ENCODE data around the gene CRACR2B.

Gene CRACR2B

DNA sequence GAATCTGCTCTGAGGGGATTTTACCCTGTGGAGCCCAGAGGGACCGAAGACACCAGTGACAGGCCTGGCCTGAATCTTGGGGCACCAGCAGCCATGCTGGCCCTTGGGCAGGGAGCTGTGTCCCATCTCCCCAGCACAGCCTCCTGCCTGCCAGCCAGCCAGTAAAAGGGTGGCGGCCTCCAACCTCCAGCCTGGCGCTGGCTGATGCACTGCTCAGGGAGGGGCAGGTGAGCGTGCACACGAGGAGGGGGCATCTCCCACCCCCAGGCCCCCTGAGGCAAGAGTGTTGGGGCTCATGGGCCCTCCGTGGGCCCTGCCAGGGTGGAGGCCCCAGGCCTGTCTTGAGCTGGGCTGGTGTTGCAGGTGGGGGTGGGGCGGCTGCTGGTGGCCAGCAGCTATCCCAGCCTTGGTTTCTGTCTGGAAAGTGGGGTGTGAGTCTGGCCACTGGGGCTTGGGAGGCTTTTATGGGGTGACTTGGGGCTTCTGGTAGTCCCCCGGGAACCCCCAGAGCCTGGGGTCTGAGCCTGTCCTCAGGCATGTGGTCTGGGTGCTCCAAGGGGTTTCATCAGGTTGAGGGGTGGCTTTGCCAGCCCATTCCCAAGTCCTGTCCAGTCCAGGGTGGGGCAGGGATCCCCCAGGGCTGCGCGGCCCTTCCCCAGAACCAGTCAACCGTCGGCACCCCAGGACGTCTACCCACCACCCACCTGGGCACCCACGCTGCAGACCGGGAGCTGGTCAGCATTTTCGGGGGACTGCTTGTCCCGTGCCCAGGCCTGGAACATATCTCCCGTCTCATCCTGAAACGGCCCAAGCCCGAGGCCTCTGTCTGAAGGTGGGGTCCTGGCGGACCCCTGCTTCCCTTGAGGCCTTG lies 32.8 kb downstream of the CRACR2B start:
- in situ Hi-C loops (cut with MboI; ENCODE audit: low pct_unique_long_range_greater_than_20kb, low sequenced_read_pairs, unreplicated experiment), result no loop called here
- TF ChIP-seq, protein P1, sequence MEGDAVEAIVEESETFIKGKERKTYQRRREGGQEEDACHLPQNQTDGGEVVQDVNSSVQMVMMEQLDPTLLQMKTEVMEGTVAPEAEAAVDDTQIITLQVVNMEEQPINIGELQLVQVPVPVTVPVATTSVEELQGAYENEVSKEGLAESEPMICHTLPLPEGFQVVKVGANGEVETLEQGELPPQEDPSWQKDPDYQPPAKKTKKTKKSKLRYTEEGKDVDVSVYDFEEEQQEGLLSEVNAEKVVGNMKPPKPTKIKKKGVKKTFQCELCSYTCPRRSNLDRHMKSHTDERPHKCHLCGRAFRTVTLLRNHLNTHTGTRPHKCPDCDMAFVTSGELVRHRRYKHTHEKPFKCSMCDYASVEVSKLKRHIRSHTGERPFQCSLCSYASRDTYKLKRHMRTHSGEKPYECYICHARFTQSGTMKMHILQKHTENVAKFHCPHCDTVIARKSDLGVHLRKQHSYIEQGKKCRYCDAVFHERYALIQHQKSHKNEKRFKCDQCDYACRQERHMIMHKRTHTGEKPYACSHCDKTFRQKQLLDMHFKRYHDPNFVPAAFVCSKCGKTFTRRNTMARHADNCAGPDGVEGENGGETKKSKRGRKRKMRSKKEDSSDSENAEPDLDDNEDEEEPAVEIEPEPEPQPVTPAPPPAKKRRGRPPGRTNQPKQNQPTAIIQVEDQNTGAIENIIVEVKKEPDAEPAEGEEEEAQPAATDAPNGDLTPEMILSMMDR (IDR thresholded peaks at IDR 0.05; ENCODE audit: extremely low read depth, insufficient read depth, missing control alignments), result no peak
- no peak for DNase-seq (ENCODE audit: low spot score)

GRCh38 chr11:861105-861479 lies 33.4 kb downstream of the CRACR2B start:
- in situ Hi-C loops (cut with MboI; ENCODE audit: low pct_unique_long_range_greater_than_20kb, low sequenced_read_pairs, unreplicated experiment), result no loop called here
- no peak for DNase-seq (ENCODE audit: low spot score)
- TF ChIP-seq, protein P1 (IDR thresholded peaks at IDR 0.05; ENCODE audit: extremely low read depth, insufficient read depth, missing control alignments), result no peak

GRCh38 chr11:862081-862661 lies 34.5 kb downstream of the CRACR2B start:
- no peak for DNase-seq (ENCODE audit: low spot score)
- in situ Hi-C loops (cut with MboI; ENCODE audit: low pct_unique_long_range_greater_than_20kb, low sequenced_read_pairs, unreplicated experiment), result no loop called here
- TF ChIP-seq, protein P1 (IDR thresholded peaks at IDR 0.05; ENCODE audit: extremely low read depth, insufficient read depth, missing control alignments), result no peak

GRCh38 chr11:862696-863022 lies 34.9 kb downstream of the CRACR2B start:
- DNase-seq (ENCODE audit: low spot score), result no peak
- TF ChIP-seq, protein P1 (IDR thresholded peaks at IDR 0.05; ENCODE audit: extremely low read depth, insufficient read depth, missing control alignments), result no peak
- in situ Hi-C loops (cut with MboI; ENCODE audit: low pct_unique_long_range_greater_than_20kb, low sequenced_read_pairs, unreplicated experiment), result no loop called here

DNA sequence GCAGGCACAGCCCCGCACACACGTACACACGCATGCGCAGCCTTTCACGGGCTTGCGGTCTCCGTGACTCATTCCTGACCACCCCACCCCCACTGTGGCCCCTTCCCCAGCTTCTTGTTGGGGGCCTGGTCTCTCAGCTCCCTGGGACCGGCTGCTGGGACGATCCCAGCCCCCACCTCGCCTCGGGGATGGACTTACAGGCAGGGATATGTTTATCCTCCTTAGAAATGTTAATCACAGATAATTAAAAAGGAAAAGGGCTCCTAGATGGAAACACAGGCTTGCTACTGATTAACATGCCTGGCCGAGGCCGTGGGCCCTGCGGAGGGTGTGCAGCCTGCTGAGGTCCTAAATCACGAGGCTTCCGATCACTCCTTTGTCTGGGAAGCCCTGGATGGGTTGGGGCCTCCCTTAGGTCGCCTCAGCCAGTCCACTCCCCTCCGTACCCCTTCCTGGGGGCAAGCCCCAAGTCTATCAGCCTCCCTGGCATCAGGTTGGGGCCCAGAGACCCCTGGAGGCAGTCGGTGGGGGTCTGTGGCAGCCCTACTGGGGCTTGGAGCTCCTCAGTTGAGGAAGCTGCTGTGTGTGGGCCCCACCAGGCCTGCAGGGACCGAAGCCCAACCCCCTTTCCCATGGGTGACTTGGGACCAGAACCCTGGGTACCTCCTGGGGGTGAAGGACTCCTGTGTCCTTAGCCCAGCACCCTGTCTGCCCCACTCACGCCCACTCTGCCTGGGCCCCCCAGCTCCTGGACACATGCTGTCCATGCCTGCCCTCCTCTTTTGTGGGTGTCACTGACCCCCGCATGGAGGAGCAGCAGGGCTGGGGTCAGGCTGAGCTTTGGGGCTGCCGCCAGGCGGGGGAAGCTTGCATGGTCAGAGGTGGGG lies 35.5 kb downstream of the CRACR2B start:
- DNase-seq (ENCODE audit: low spot score), result no peak
- TF ChIP-seq, protein P1 (IDR thresholded peaks at IDR 0.05; ENCODE audit: extremely low read depth, insufficient read depth, missing control alignments), result no peak
- in situ Hi-C loops (cut with MboI; ENCODE audit: low pct_unique_long_range_greater_than_20kb, low sequenced_read_pairs, unreplicated experiment), result no loop called here
